Left lung (tissue), 10 donors: Measurements from ENCODE around the gene MAP3K7CL. TPM values are rescaled to one million over a fixed set of nuclear protein-coding genes. Genes with fewer than 3 reads are reported as not detected.
"Not testable (repeated sequence)": the region's sequence is repeated elsewhere in the genome, so short reads cannot be mapped to it uniquely, and the experiment has no call there.

Experiments used
- ATAC-seq: fragments of 200-7000 bp; cut with Tn5 transposase; one replicate; pipeline ENCODE4 v1.9.1; 2020; ENCODE audit warnings: moderate library complexity
- DNase-seq, 4 donors: peaks; one replicate each; pipeline ENCODE4 v3.0.0-alpha.2; 2013 to 2020
- H3K27ac ChIP-seq, 2 donors: fragments of 200-600 bp; sonication (generic) in 1 of 2; one replicate each; pipeline versions ENCODE4 v1.5.0 to v1.8.0; 2020 to 2021
- H3K27me3 ChIP-seq, 2 donors: fragments of 200-600 bp; sonication (generic) in 1 of 2; one replicate each; pipeline versions ENCODE4 v1.5.0 to v1.8.0; 2020 to 2021
- H3K36me3 ChIP-seq, 2 donors: fragments of 200-600 bp; sonication (generic) in 1 of 2; one replicate each; pipeline versions ENCODE4 v1.5.0 to v1.8.0; 2020 to 2021
- H3K4me1 ChIP-seq, 2 donors: fragments of 200-600 bp; one replicate each; pipeline ENCODE4 v1.8.0; 2021
- H3K4me3 ChIP-seq, 2 donors: fragments of 200-600 bp; sonication (generic) in 1 of 2; one replicate each; pipeline versions ENCODE4 v1.5.0 to v1.8.0; 2020 to 2021; ENCODE audit warnings: mild to moderate bottlenecking in 1 of 2
- H3K9me3 ChIP-seq, 2 donors: fragments of 200-600 bp; sonication (generic) in 1 of 2; one replicate each; pipeline versions ENCODE4 v1.5.0 to v1.8.0; 2020 to 2021
- intact Hi-C, 2 donors: fragments of 100-400 bp; cut with DNase I; formaldehyde crosslinking; loops; one replicate each; pipeline versions ENCODE4 v1.11.2 to v1.14.2; 2022
- polyA plus RNA-seq, 6 donors: library from polyadenylated mRNA; unstranded; fragments of 120-200 nt; gene quantifications; one replicate each; pipeline ENCODE4 v1.2.1, GENCODE V29; 2013; ENCODE audit not compliant: insufficient read length in 6 of 6
- total RNA-seq, 2 donors: library from RNA; stranded (reverse); fragmentation: NEBNext Ultra II Directional; extraction: Animal tissue kit (Norgen Biotek cat#: 25700); gene quantifications; one replicate each; pipeline ENCODE4 v1.2.1, GENCODE V29; 2021
- TF ChIP-seq, protein P1 (sequence below), 2 donors: fragments of 200-600 bp; sonication (generic) in 1 of 2; IDR thresholded peaks; one replicate each; pipeline versions ENCODE4 v1.5.0 to v1.8.0; 2021; ENCODE audit warnings: antibody characterized with exemption in 2 of 2
- donor health status: DM: no; HTN: yes; CAD: no.
- donor health status: DM: no; HTN: no; CAD: no.

MAP3K7CL gene
- total and polyA plus RNA-seq, 8 donors: 5.0 to 8.5 (median 6.8) TPM

DNA sequence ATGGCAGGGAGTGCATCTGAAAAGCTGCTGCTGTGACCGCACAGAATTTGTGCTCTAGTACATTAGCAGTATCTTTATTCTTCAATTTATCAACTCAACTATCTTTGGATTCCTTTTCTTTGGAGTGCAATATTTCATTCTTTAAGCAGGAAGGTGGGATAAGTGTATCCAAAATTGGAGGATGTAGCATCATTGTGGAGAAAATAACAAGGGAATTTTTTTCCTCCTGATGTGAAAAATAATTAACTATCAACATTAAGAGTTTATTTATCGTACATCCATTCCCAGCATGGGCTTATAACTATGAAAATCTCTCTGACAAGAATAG, 25.5 kb downstream of the MAP3K7CL start:
- peaks cover 0 to 17% of the 10 kb centered on the region in 2 donors for H3K4me1 ChIP-seq
- H3K36me3 ChIP-seq: no peaks in the 10 kb centered on the region
- no peak overlapping the region for H3K4me3 ChIP-seq
- DNase-seq (no peak), ATAC-seq (no peak)
- H3K27ac ChIP-seq: peak overlapping the region in 1 of 2 donors; percentile 16
- H3K9me3 ChIP-seq: no peaks in the 10 kb centered on the region
- H3K27me3 ChIP-seq: no peaks in the 10 kb centered on the region
- intact Hi-C loops: no loop called here
- TF ChIP-seq, protein P1, sequence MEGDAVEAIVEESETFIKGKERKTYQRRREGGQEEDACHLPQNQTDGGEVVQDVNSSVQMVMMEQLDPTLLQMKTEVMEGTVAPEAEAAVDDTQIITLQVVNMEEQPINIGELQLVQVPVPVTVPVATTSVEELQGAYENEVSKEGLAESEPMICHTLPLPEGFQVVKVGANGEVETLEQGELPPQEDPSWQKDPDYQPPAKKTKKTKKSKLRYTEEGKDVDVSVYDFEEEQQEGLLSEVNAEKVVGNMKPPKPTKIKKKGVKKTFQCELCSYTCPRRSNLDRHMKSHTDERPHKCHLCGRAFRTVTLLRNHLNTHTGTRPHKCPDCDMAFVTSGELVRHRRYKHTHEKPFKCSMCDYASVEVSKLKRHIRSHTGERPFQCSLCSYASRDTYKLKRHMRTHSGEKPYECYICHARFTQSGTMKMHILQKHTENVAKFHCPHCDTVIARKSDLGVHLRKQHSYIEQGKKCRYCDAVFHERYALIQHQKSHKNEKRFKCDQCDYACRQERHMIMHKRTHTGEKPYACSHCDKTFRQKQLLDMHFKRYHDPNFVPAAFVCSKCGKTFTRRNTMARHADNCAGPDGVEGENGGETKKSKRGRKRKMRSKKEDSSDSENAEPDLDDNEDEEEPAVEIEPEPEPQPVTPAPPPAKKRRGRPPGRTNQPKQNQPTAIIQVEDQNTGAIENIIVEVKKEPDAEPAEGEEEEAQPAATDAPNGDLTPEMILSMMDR (IDR thresholded peaks at IDR 0.05): no peak

- TF ChIP-seq, protein P1 (IDR thresholded peaks at IDR 0.05): no peak
- no peak overlapping the region for H3K4me3 ChIP-seq
- DNase-seq: no peak
- ATAC-seq: no peak
- no peaks in the 10 kb centered on the region for H3K9me3 ChIP-seq
- H3K4me1 ChIP-seq: peaks cover 0 to 18% of the 10 kb centered on the region in 2 donors
- no peaks in the 10 kb centered on the region for H3K36me3 ChIP-seq
- no peaks in the 10 kb centered on the region for H3K27me3 ChIP-seq
- peak overlapping the region in 1 of 2 donors; percentile 31 for H3K27ac ChIP-seq
- intact Hi-C loops: no loop called here
Measured at GRCh38 chr21:29157080-29157479, 26.6 kb downstream of the MAP3K7CL start.

GRCh38 chr21:29159842-29160241, 29.4 kb downstream of the MAP3K7CL start:
- TF ChIP-seq, protein P1 (IDR thresholded peaks at IDR 0.05): no peak
- no peaks in the 10 kb centered on the region for H3K36me3 ChIP-seq
- DNase-seq: no peak
- H3K27ac ChIP-seq: peak overlapping the region in 1 of 2 donors; percentile 13
- no peak overlapping the region for H3K4me3 ChIP-seq
- no peaks in the 10 kb centered on the region for H3K9me3 ChIP-seq
- intact Hi-C loops: loop anchor here in 1 of 2 donors (5.0 kb wide), 1 partner anchor 212 kb away; no protein-coding TSS in a partner anchor
- no peaks in the 10 kb centered on the region for H3K27me3 ChIP-seq
- ATAC-seq: no peak
- peaks cover 0 to 44% of the 10 kb centered on the region in 2 donors for H3K4me1 ChIP-seq

DNA sequence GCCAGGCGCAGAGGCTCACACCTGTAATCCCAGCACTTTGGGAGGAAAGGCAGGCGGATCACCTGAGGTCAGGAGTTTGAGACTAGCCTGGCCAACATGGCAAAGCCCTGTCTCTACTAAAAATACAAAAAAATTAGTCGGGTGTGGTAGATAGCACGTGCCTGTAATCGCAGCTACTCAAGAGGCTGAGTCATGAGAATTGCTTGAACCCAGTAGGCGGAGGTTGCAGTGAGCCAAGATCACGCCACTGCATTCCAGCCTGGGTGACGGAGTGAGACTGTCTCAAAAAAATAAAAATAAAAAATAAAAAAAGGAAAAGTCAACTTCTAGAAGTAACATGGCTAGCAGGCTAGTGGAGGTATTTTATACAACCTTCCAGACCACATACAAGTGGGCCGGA, 32.4 kb downstream of the MAP3K7CL start:
- ATAC-seq: peak; percentile 84
- not testable (repeated sequence) for H3K4me3 ChIP-seq, H3K27me3 ChIP-seq, H3K36me3 ChIP-seq, H3K9me3 ChIP-seq
- Histone ChIP-seq H3K27ac (peak overlapping the region; percentile 71 to 84), H3K4me1 (peaks cover 0 to 45% of the 10 kb centered on the region in 2 donors)
- intact Hi-C loops: loop anchor here in 1 of 2 donors (5.0 kb wide), 1 partner anchor 209 kb away; no protein-coding TSS in a partner anchor
- DNase-seq: peak in 1 of 4 donors; percentile 76

DNA sequence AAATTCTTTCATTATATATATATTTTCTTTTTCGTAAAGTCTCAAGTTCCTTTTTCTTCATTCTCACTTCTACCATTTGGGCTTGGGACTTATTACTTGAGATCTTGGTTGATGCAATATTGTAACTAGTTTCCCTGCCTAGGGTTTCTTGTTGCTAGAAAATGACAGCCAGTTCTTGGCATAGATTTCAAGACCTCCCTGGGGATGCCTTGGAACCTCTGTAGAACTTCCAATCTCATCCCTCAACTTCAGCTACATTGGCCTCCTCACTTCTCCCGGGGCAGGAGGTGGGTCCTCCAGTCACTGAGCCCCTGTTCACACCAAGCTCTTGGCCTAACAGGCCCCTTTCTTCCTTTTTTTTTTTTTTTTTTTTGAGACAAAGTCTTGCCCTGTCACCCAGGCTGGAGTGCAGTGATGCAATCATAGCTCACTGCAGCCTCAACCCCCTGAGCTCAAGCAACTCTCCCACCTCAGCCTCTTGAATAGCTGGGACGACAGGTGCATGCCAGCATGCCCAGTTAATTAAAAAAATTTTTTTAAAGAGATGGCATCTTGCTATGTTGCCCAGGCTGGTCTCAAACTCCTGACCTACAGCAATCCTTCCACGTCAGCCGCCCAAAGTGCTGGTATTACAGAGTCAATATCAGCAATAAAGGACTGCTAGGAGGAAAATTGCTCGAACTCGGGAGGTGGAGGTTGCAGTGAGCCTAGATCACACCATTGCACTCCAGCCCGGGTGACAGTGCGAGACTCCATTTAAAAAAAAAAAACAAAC, 33.1 kb downstream of the MAP3K7CL start:
- Histone ChIP-seq H3K4me3 (no peak overlapping the region), H3K9me3 (no peaks in the 10 kb centered on the region), H3K27me3 (no peaks in the 10 kb centered on the region), H3K36me3 (no peaks in the 10 kb centered on the region), H3K4me1 (peaks cover 0 to 49% of the 10 kb centered on the region in 2 donors), H3K27ac (peak overlapping the region; percentile 71 to 84)
- TF ChIP-seq, protein P1 (IDR thresholded peaks at IDR 0.05): no peak
- peak; percentile 43 for ATAC-seq
- intact Hi-C loops: loop anchor here in 1 of 2 donors (5.0 kb wide), 1 partner anchor 209 kb away; no protein-coding TSS in a partner anchor
- DNase-seq: no peak
